Glutamatergic neuron (in vitro differentiated cells): ENCODE data around the gene SPIRE1. TPM values are rescaled to one million over a fixed set of nuclear protein-coding genes. Genes with fewer than 3 reads are reported as not detected.

ENCODE experiments used
- DNase-seq: peaks from one replicate; pipeline ENCODE4 v3.0.0; 2022
- H3K27ac Mint-ChIP-seq: one replicate; pipeline ENCODE4 v1.8.0; 2020; ENCODE audit warnings: mild to moderate bottlenecking, mixed read lengths, inconsistent platforms; ENCODE audit not compliant: unreplicated experiment
- H3K27me3 Mint-ChIP-seq: one replicate; pipeline ENCODE4 v1.8.0; 2020; ENCODE audit warnings: mild to moderate bottlenecking, moderate library complexity, mixed read lengths, inconsistent platforms; ENCODE audit not compliant: unreplicated experiment
- H3K36me3 Mint-ChIP-seq: one replicate; pipeline ENCODE4 v1.8.0; 2020; ENCODE audit warnings: mild to moderate bottlenecking, mixed read lengths, inconsistent platforms; ENCODE audit not compliant: unreplicated experiment
- H3K4me1 Mint-ChIP-seq: one replicate; pipeline ENCODE4 v1.8.0; 2020; ENCODE audit warnings: mild to moderate bottlenecking, low read depth, mixed read lengths, inconsistent platforms; ENCODE audit not compliant: unreplicated experiment
- H3K4me3 Mint-ChIP-seq: one replicate; pipeline ENCODE4 v1.8.0; 2020; ENCODE audit warnings: mild to moderate bottlenecking, mixed read lengths, inconsistent platforms; ENCODE audit not compliant: unreplicated experiment
- H3K9me3 Mint-ChIP-seq: one replicate; pipeline ENCODE4 v1.8.0; 2020; ENCODE audit warnings: mild to moderate bottlenecking, moderate library complexity, mixed read lengths, inconsistent platforms; ENCODE audit not compliant: unreplicated experiment
- CTCF ChIP-seq: fragments of 200-600 bp; sonication (generic); IDR thresholded peaks from one replicate; pipeline ENCODE4 v1.5.0; 2021; ENCODE audit not compliant: partially characterized antibody, unreplicated experiment
- total RNA-seq: library from RNA; stranded (reverse); fragmentation: NEBNext Ultra II Directional; extraction: Animal tissue kit (Norgen Biotek cat#: 25700); gene quantifications from one replicate; pipeline ENCODE4 v1.2.1, GENCODE V29; 2021; ENCODE audit not compliant: unreplicated experiment

SPIRE1 gene
- total RNA-seq, 1 donor from 2014 or later: 29.9 TPM

GRCh38 chr18:12516049-12516630 is 141.8 kb downstream of the SPIRE1 start:
- no peak overlapping the region for H3K27ac Mint-ChIP-seq
- H3K4me3 Mint-ChIP-seq: no peak overlapping the region
- H3K36me3 Mint-ChIP-seq: peaks cover under 1% of the 10 kb centered on the region
- H3K27me3 Mint-ChIP-seq: no peaks in the 10 kb centered on the region
- no peaks in the 10 kb centered on the region for H3K9me3 Mint-ChIP-seq
- TF ChIP-seq CTCF: no peak
- no peak for DNase-seq
- peaks cover 20% of the 10 kb centered on the region for H3K4me1 Mint-ChIP-seq

GRCh38 chr18:12515550-12515949 is 142.4 kb downstream of the SPIRE1 start:
- H3K27me3 Mint-ChIP-seq: no peaks in the 10 kb centered on the region
- TF ChIP-seq CTCF: no peak
- H3K9me3 Mint-ChIP-seq: no peaks in the 10 kb centered on the region
- H3K4me3 Mint-ChIP-seq: no peak overlapping the region
- no peak for DNase-seq
- no peak overlapping the region for H3K27ac Mint-ChIP-seq
- peaks cover 16% of the 10 kb centered on the region for H3K4me1 Mint-ChIP-seq
- peaks cover 6% of the 10 kb centered on the region for H3K36me3 Mint-ChIP-seq

- TF ChIP-seq CTCF: no peak
- peaks cover 2% of the 10 kb centered on the region for H3K9me3 Mint-ChIP-seq
- no peaks in the 10 kb centered on the region for H3K4me1 Mint-ChIP-seq
- no peak overlapping the region for H3K27ac Mint-ChIP-seq
- peaks cover 3% of the 10 kb centered on the region for H3K27me3 Mint-ChIP-seq
- H3K4me3 Mint-ChIP-seq: no peak overlapping the region
- no peak for DNase-seq
- H3K36me3 Mint-ChIP-seq: peaks cover 6% of the 10 kb centered on the region
Measured at GRCh38 chr18:12507007-12507406, 150.9 kb downstream of the SPIRE1 start.

- Mint-ChIP-seq H3K9me3 (peaks cover 2% of the 10 kb centered on the region), H3K27ac (no peak overlapping the region), H3K27me3 (peaks cover 4% of the 10 kb centered on the region), H3K4me1 (no peaks in the 10 kb centered on the region), H3K4me3 (no peak overlapping the region), H3K36me3 (no peaks in the 10 kb centered on the region)
- DNase-seq: no peak
- TF ChIP-seq CTCF: no peak
Measured at GRCh38 chr18:12500986-12501385, 156.9 kb downstream of the SPIRE1 start.

- peaks cover 1% of the 10 kb centered on the region for H3K27me3 Mint-ChIP-seq
- no peak for TF ChIP-seq CTCF
- H3K4me3 Mint-ChIP-seq: no peak overlapping the region
- no peaks in the 10 kb centered on the region for H3K36me3 Mint-ChIP-seq
- no peak for DNase-seq
- peaks cover 2% of the 10 kb centered on the region for H3K9me3 Mint-ChIP-seq
- no peak overlapping the region for H3K27ac Mint-ChIP-seq
- H3K4me1 Mint-ChIP-seq: no peaks in the 10 kb centered on the region
Measured at GRCh38 chr18:12497839-12498238, 160.1 kb downstream of the SPIRE1 start.
